ENCODE measurements around the gene REC8. TPM values are rescaled to one million over a fixed set of nuclear protein-coding genes. Genes with fewer than 3 reads are reported as not detected.
A peak's percentile ranks its signal among the peaks of the same experiment; 100 is the strongest.

Gene REC8
- total and polyA plus RNA-seq, 10 of the 15 experiments (the other 5 are each of a cell fraction or from before 2014, with no cell fraction given) = 4.2 to 76.9 (median 29.1) TPM

GRCh38 chr14:24146978-24147760 lies 24.7 kb upstream of the REC8 start, which contains the start of gene RNF31 (continued):
- TF ChIP-seq CTCF (IDR thresholded peaks at IDR 0.05 in 2 of 3, conservative IDR thresholded peaks at IDR 0.05 in 1 of 3; ENCODE audit: control insufficient read depth in 2 of 3, extremely low read depth in 1 of 3, insufficient read depth in 1 of 3, low read depth in 3 of 3, low read length in 3 of 3) = no peak
- TF ChIP-seq MEF2A (IDR thresholded peaks at IDR 0.05; ENCODE audit: insufficient read depth, low read depth, low read length) = no peak
- no peak for TF ChIP-seq TARDBP (IDR thresholded peaks at IDR 0.05; ENCODE audit: borderline replicate concordance)
- peak; percentile 31 for TF ChIP-seq GATAD2B (conservative IDR thresholded peaks at IDR 0.05; ENCODE audit: low read depth)
- no peak for TF ChIP-seq CREM (IDR thresholded peaks at IDR 0.05; ENCODE audit: low read depth)
- peak; percentile 36; the same call in 1 of the 2 replicates for TF ChIP-seq BACH1 (IDR thresholded peaks at IDR 0.05; ENCODE audit: borderline replicate concordance)
- TF ChIP-seq IKZF1 (conservative IDR thresholded peaks at IDR 0.05) = no peak; the same call in none of the 2 replicates
- peak; percentile 60 for TF ChIP-seq NKRF (conservative IDR thresholded peaks at IDR 0.05)
- peak; percentile 59; the same call in 1 of the 2 replicates for TF ChIP-seq RELB (IDR thresholded peaks at IDR 0.05; ENCODE audit: low read depth)
- no peak for TF ChIP-seq CHD2 (IDR thresholded peaks at IDR 0.05; ENCODE audit: borderline replicate concordance, low read depth, low read length)
- no peak for TF ChIP-seq BCLAF1 (IDR thresholded peaks at IDR 0.05)
- no peak for TF ChIP-seq FOXK2 (IDR thresholded peaks at IDR 0.05)
- no peak; the same call in 1 of the 2 replicates for TF ChIP-seq NRF1 (conservative IDR thresholded peaks at IDR 0.05; ENCODE audit: low read depth, low read length)
- TF ChIP-seq EZH2 (IDR thresholded peaks at IDR 0.05; ENCODE audit: borderline replicate concordance, control insufficient read depth, low read depth, low read length) = no peak
- no peak for TF ChIP-seq MTA3 (IDR thresholded peaks at IDR 0.05; ENCODE audit: borderline replicate concordance, low read length)
- TF ChIP-seq SPI1 (IDR thresholded peaks at IDR 0.05; ENCODE audit: borderline replicate concordance, insufficient read depth, low read depth, low read length) = no peak
- peak; percentile 73 for TF ChIP-seq PKNOX1 (IDR thresholded peaks at IDR 0.05)
- peak; percentile 85 for TF ChIP-seq NR2C1 (IDR thresholded peaks at IDR 0.05)
- no peak for TF ChIP-seq SIX5 (IDR thresholded peaks at IDR 0.05; ENCODE audit: low read depth, low read length, severe bottlenecking)
- TF ChIP-seq SMC3 (IDR thresholded peaks at IDR 0.05; ENCODE audit: borderline replicate concordance, low read length) = no peak
